GM12878 (cell line): ENCODE data around the gene ITPR2. TPM values are rescaled to one million over a fixed set of nuclear protein-coding genes. Genes with fewer than 3 reads are reported as not detected.

ENCODE experiments used
- ATAC-seq: fragments of 200-7000 bp; cut with Tn5 transposase; 3 replicates; pipeline ENCODE4 v1.9.1; 2020; ENCODE audit warnings: mild to moderate bottlenecking, moderate library complexity
- BruUV-seq: library from RNA; stranded (reverse); fragments of 400-500 nt; replicated peaks from 2 replicates; lab custom pipeline; 2021; lab: Mats Ljungman, UMichigan
- CTCF ChIA-PET: fragments of 300-600 bp; sonication (Branson Sonifier 250); formaldehyde crosslinking; extraction: SDS; loops from one replicate; lab custom pipeline; 2021; ENCODE audit warnings: inconsistent platforms; lab: Yijun Ruan, JAX
- POLR2A ChIA-PET: fragments of 350-600 bp; formaldehyde crosslinking; extraction: SDS; loops from one replicate; lab custom pipeline; 2021; ENCODE audit warnings: inconsistent platforms; lab: Charles Lee
- RAD21 ChIA-PET: fragments of 300-600 bp; sonication (Branson Sonifier 250); formaldehyde crosslinking; loops from one replicate; lab custom pipeline; 2023; ENCODE audit warnings: antibody characterized with exemption; ENCODE audit not compliant: unreplicated experiment; lab: Charles Lee
- SMC1A ChIA-PET: fragments of 300-600 bp; sonication (Branson Sonifier 250); formaldehyde crosslinking; loops from one replicate; lab custom pipeline; 2023; ENCODE audit not compliant: unreplicated experiment, uncharacterized antibody; lab: Charles Lee
- DNase-seq: peaks from one replicate; pipeline ENCODE4 v3.0.0-alpha.2; 2011; ENCODE audit warnings: low read depth, low spot score
- FAIRE-seq: peaks from 3 replicates; lab custom pipeline; 2011; peaks lifted over from hg19 to GRCh38; lab: Jason Lieb, UNC
- H2AFZ ChIP-seq: 2 replicates; pipeline ENCODE4 v1.6.0; 2011; ENCODE audit warnings: low read depth, low read length, control low read depth; ENCODE audit not compliant: control insufficient read depth
- H3K27ac ChIP-seq: 2 replicates; pipeline ENCODE4 v1.5.1; 2011; ENCODE audit warnings: control low read depth; ENCODE audit not compliant: control insufficient read depth, insufficient read depth
- H3K27me3 ChIP-seq, 2 experiments: replicated peaks in 1 of 2; 2 replicates each; pipeline versions ENCODE4 v1.6.0 to v1.6.1; 2011; ENCODE audit warnings: low read length in 1 of 2; ENCODE audit not compliant: control insufficient read depth in 2 of 2, insufficient read depth in 2 of 2
- H3K36me3 ChIP-seq, 2 experiments: 2 replicates each; pipeline ENCODE4 v1.5.1; 2011; ENCODE audit warnings: low read length in 1 of 2; ENCODE audit not compliant: control insufficient read depth in 2 of 2, insufficient read depth in 2 of 2
- H3K4me1 ChIP-seq: 2 replicates; pipeline ENCODE4 v1.6.1; 2011; ENCODE audit warnings: mild to moderate bottlenecking, low read length, moderate library complexity, mixed read lengths; ENCODE audit not compliant: control insufficient read depth, insufficient read depth
- H3K4me2 ChIP-seq: 2 replicates; pipeline ENCODE4 v1.6.0; 2011; ENCODE audit warnings: control low read depth; ENCODE audit not compliant: control insufficient read depth, insufficient read depth
- H3K4me3 ChIP-seq: fragments of 200-600 bp; sonication (generic); 2 replicates; pipeline ENCODE4 v1.5.1; 2016
- H3K79me2 ChIP-seq: 2 replicates; pipeline ENCODE4 v1.6.0; 2011; ENCODE audit warnings: low read length; ENCODE audit not compliant: control insufficient read depth, insufficient read depth
- H3K9ac ChIP-seq: 2 replicates; pipeline ENCODE4 v1.8.0; 2011; ENCODE audit warnings: low read length, control low read depth, mixed read lengths; ENCODE audit not compliant: control insufficient read depth, insufficient read depth
- H3K9me3 ChIP-seq: replicated peaks from 3 replicates; pipeline ENCODE4 v1.5.1; 2011; ENCODE audit warnings: mild to moderate bottlenecking, low read length; ENCODE audit not compliant: control insufficient read depth, insufficient read depth
- H4K20me1 ChIP-seq: 2 replicates; pipeline ENCODE4 v1.6.0; 2011; ENCODE audit not compliant: control insufficient read depth, insufficient read depth
- CHD1 ChIP-seq: IDR thresholded peaks from 2 replicates; pipeline ENCODE4 v1.6.1; 2012; ENCODE audit warnings: low read depth, low read length, improper control_type of control experiment
- CREB1 ChIP-seq: IDR thresholded peaks from 2 replicates; pipeline ENCODE4 v1.6.1; 2012; ENCODE audit warnings: low read depth, mild to moderate bottlenecking, inconsistent platforms
- CTCF ChIP-seq, 3 experiments: IDR thresholded peaks in 2 of 3; conservative IDR thresholded peaks in 1 of 3; 2 replicates each; pipeline ENCODE4 v1.5.1; 2011; ENCODE audit warnings: low read depth in 3 of 3, low read length in 3 of 3, mild to moderate bottlenecking in 3 of 3, control low read depth in 2 of 3, moderate library complexity in 2 of 3, inconsistent platforms in 1 of 3, mixed read lengths in 1 of 3; ENCODE audit not compliant: control insufficient read depth in 2 of 3, insufficient read depth in 1 of 3; ENCODE audit errors: extremely low read depth in 1 of 3
- ESRRA ChIP-seq: IDR thresholded peaks from 2 replicates; pipeline ENCODE4 v1.6.1; 2012; ENCODE audit warnings: mild to moderate bottlenecking, low read length, improper control_type of control experiment
- FOXK2 ChIP-seq: fragments of 450-650 bp; IDR thresholded peaks from 2 replicates; pipeline ENCODE4 v1.6.1; 2017; ENCODE audit warnings: mild to moderate bottlenecking, moderate library complexity
- HDGF ChIP-seq: fragments of 450-650 bp; IDR thresholded peaks from 2 replicates; pipeline ENCODE4 v1.6.1; 2016; ENCODE audit warnings: antibody characterized with exemption
- IKZF1 ChIP-seq: fragments of 450-650 bp; conservative IDR thresholded peaks from 2 replicates; pipeline ENCODE4 v1.6.1; 2017; ENCODE audit warnings: antibody characterized with exemption, mild to moderate bottlenecking
- KDM1A ChIP-seq: fragments of 200-600 bp; sonication (generic); IDR thresholded peaks from 2 replicates; pipeline ENCODE4 v1.6.1; 2016; ENCODE audit warnings: borderline replicate concordance
- MAX ChIP-seq: IDR thresholded peaks from 2 replicates; pipeline ENCODE4 v1.6.1; 2012; ENCODE audit warnings: low read depth, low read length, improper control_type of control experiment
- MEF2A ChIP-seq: IDR thresholded peaks from 2 replicates; pipeline ENCODE4 v1.6.1; 2011; ENCODE audit warnings: low read depth, mild to moderate bottlenecking, low read length, moderate library complexity; ENCODE audit not compliant: insufficient read depth
- MLLT1 ChIP-seq: fragments of 450-650 bp; IDR thresholded peaks from 2 replicates; pipeline ENCODE4 v1.6.1; 2016; ENCODE audit warnings: mild to moderate bottlenecking
- NFYB ChIP-seq: IDR thresholded peaks from 2 replicates; pipeline ENCODE4 v1.6.1; 2011; ENCODE audit warnings: low read depth, mild to moderate bottlenecking, low read length, improper control_type of control experiment, moderate library complexity; ENCODE audit not compliant: insufficient read depth
- NR2F1 ChIP-seq: fragments of 450-650 bp; conservative IDR thresholded peaks from 2 replicates; pipeline ENCODE4 v1.6.1; 2017; ENCODE audit warnings: mild to moderate bottlenecking
- PRDM15 ChIP-seq: fragments of 450-650 bp; formaldehyde crosslinking; IDR thresholded peaks from 2 replicates; pipeline ENCODE4 v1.4.0; 2020; ENCODE audit warnings: mild to moderate bottlenecking, moderate library complexity
- SIN3A ChIP-seq: IDR thresholded peaks from 2 replicates; pipeline ENCODE4 v1.6.1; 2012; ENCODE audit warnings: low read depth, low read length, improper control_type of control experiment
- SIX5 ChIP-seq: IDR thresholded peaks from 2 replicates; pipeline ENCODE4 v1.6.1; 2011; ENCODE audit warnings: mild to moderate bottlenecking, low read depth, low read length, moderate library complexity; ENCODE audit not compliant: severe bottlenecking
- SUZ12 ChIP-seq: fragments of 200-600 bp; sonication (generic); IDR thresholded peaks from one replicate; pipeline ENCODE4 v1.6.1; 2018; ENCODE audit warnings: antibody characterized with exemption, mild to moderate bottlenecking; ENCODE audit not compliant: unreplicated experiment
- WRNIP1 ChIP-seq: IDR thresholded peaks from 2 replicates; pipeline ENCODE4 v1.6.1; 2011; ENCODE audit warnings: low read depth, low read length, improper control_type of control experiment, borderline replicate concordance
- ZNF24 ChIP-seq: fragments of 450-650 bp; IDR thresholded peaks from 2 replicates; pipeline ENCODE4 v1.6.1; 2017; ENCODE audit warnings: antibody characterized with exemption, mild to moderate bottlenecking
- WGBS: methylation state at CpG from one replicate; pipeline ENCODE4 v1.1.6; 2016; ENCODE audit warnings: low lambda C conversion rate; ENCODE audit not compliant: insufficient replicate concordance, insufficient coverage; ENCODE audit errors: missing lambda C conversion rate; 5-methylcytosine and 5-hydroxymethylcytosine counted together
- in situ Hi-C: fragments of 300-500 bp; cut with MboI; formaldehyde crosslinking; loops from 9 replicates; pipeline ENCODE4 v1.14.3; 2018; ENCODE audit warnings: mixed read lengths
- intact Hi-C: fragments of 100-400 bp; cut with micrococcal nuclease; formaldehyde crosslinking; loops from one replicate; pipeline ENCODE4 v1.14.2; 2022; ENCODE audit not compliant: unreplicated experiment
- polyA plus RNA-seq, 11 experiments: library from polyadenylated mRNA; depleted of rRNA in 4 of 11; unstranded in 6 of 11; stranded (reverse) in 5 of 11; fragments of >200 nt; fragmentation: Nextera tagmentation in 4 of 11; fragmentation: Illumina TruSeq in 1 of 11; extraction: Ambion mirVana in 4 of 11; extraction: Trizol in 1 of 11; gene quantifications; 1 replicate in 1 of 11; 2 replicates in 10 of 11; pipeline versions ENCODE4 v1.2.1 to v1.2.3, GENCODE V29; 2011 to 2016; ENCODE audit warnings: inconsistent platforms in 2 of 11, missing spikeins in 2 of 11, low read depth in 1 of 11
- total RNA-seq, 4 experiments: library from RNA; depleted of rRNA in 3 of 4; stranded (reverse); fragments of >200 nt in 3 of 4; fragmentation: Illumina TruSeq in 1 of 4; extraction: Trizol in 1 of 4; gene quantifications; 2 replicates each; pipeline versions ENCODE4 v1.2.1 to v1.2.3, GENCODE V29; 2013 to 2021

The ITPR2 gene
- total and polyA plus RNA-seq, 10 of the 15 experiments (the other 5 are each of a cell fraction or from before 2014, with no cell fraction given): 7.5 to 76.2 (median 47.1) TPM

- ATAC-seq (no peak), FAIRE-seq (no peak), DNase-seq (no peak)
- intact Hi-C loops: no loop called here
- Histone ChIP-seq H2AFZ (no peak overlapping the region), H3K27ac (no peak overlapping the region), H4K20me1 (no peaks in the 10 kb centered on the region), H3K9me3 (no peaks in the 10 kb centered on the region), H3K79me2 (no peaks in the 10 kb centered on the region), H3K27me3 (no peaks in the 10 kb centered on the region), H3K36me3 (peaks cover 0 to 13% of the 10 kb centered on the region in 2 experiments; a peak in 3 of 4 replicates), H3K4me3 (no peak overlapping the region), H3K4me2 (no peak overlapping the region), H3K9ac (no peak overlapping the region), H3K4me1 (no peaks in the 10 kb centered on the region)
- ChIA-PET CTCF (interaction anchor here (0.9 to 1.9 kb wide), 4 partner anchors 282 to 304 kb away, joined by 3 to 8 read pairs (median 4); no protein-coding TSS in a partner anchor), SMC1A (interaction anchor here (1.0 to 1.8 kb wide), 4 partner anchors 11 to 283 kb away, joined by 3 to 5 read pairs (median 4); no protein-coding TSS in a partner anchor), RAD21 (interaction anchor here (1.0 kb wide), 1 partner anchor 306 kb away, joined by 4 read pairs; no protein-coding TSS in a partner anchor), POLR2A (no interaction called here)
- WGBS: 100% methylated on average over 1 of the region's 1 CpG
- in situ Hi-C loops: no loop called here
- no TSS peak for BruUV-seq
- TF ChIP-seq KDM1A: no peak
- TF ChIP-seq PRDM15 (CRISPR knock-in tag): no peak
- no peak for TF ChIP-seq CREB1
- no peak for TF ChIP-seq WRNIP1
- TF ChIP-seq FOXK2: no peak
- TF ChIP-seq NFYB: no peak
- TF ChIP-seq ESRRA: no peak
- TF ChIP-seq SIN3A: no peak
- no peak for TF ChIP-seq NR2F1
- TF ChIP-seq CHD1: no peak
- TF ChIP-seq MEF2A: no peak
- TF ChIP-seq ZNF24: no peak
- TF ChIP-seq HDGF: no peak
- no peak for TF ChIP-seq CTCF (IDR thresholded peaks at IDR 0.05 in 2 of 3, conservative IDR thresholded peaks at IDR 0.05 in 1 of 3; ENCODE audit: control insufficient read depth in 2 of 3, extremely low read depth in 1 of 3, insufficient read depth in 1 of 3, low read depth in 3 of 3, low read length in 3 of 3)
- no peak for TF ChIP-seq MLLT1
- TF ChIP-seq SUZ12: no peak
- no peak for TF ChIP-seq MAX
- no peak for TF ChIP-seq IKZF1
- no peak for TF ChIP-seq SIX5
Observed at GRCh38 chr12:26401874-26402273, 431.1 kb downstream of the ITPR2 start.
